Activated naive CD8-positive, alpha-beta T cell treated with anti-CD3 and anti-CD28 coated beads, Interleukin-2, amount 50 U/mL, for 24 hours (primary cell): ENCODE data around the gene ADAP1.
"Not testable (repeated sequence)": the region's sequence is repeated elsewhere in the genome, so short reads cannot be mapped to it uniquely, and the experiment has no call there.

ENCODE experiments used
- ATAC-seq: fragments of 150-1000 bp; cut with Tn5 transposase; one replicate; pipeline ENCODE4 v1.10.0; 2021
- DNase-seq: peaks from one replicate; pipeline ENCODE4 v3.0.0; 2021
- H3K27ac Mint-ChIP-seq: one replicate; pipeline ENCODE4 v1.8.0; 2021; ENCODE audit warnings: mild to moderate bottlenecking, mixed read lengths
- H3K27me3 Mint-ChIP-seq: one replicate; pipeline ENCODE4 v1.8.0; 2021; ENCODE audit warnings: mixed read lengths
- H3K36me3 Mint-ChIP-seq: one replicate; pipeline ENCODE4 v1.8.0; 2021; ENCODE audit warnings: low read depth, mixed read lengths
- H3K4me1 Mint-ChIP-seq: one replicate; pipeline ENCODE4 v1.8.0; 2021; ENCODE audit warnings: mixed read lengths
- H3K4me3 Mint-ChIP-seq: one replicate; pipeline ENCODE4 v1.8.0; 2021; ENCODE audit warnings: mild to moderate bottlenecking, moderate library complexity, mixed read lengths
- H3K9me3 Mint-ChIP-seq: one replicate; pipeline ENCODE4 v1.8.0; 2021; ENCODE audit warnings: mixed read lengths

ADAP1 gene

DNA sequence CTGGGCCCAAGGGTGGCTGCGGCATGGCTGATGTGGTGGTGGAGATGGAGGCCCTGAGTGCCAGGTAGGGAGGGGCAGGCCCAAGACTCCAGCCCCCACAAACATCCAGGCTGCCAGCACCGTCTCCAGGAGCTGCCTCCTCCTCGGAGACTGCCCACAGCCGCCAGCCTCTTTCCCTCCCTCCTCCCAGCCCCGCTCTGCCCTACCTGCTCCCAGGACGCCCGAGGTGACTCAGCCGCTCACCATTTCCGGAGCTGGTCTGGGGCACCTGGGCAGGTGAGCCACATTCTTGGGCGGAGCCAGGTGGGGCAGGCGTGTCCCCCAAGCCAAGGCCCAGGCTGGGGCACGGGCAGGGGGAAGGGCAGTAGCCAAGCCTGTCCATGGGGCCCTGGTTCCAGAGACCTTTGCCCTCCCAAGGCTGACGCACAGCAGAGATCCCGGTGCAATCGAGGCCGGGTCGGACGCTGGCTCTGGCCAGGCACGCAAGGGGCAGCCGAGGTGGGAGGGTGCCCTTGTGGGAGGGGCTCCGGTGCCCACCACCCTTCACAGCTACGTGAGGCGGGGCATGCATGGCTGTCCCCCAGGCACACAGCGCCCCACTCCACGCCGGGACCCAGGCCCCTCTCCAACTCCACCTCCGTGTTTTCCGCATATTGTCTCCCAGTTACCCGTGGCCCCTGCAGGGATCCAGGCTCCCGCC, 8.8 kb downstream of the ADAP1 start:
- Mint-ChIP-seq H3K27ac (no peak overlapping the region), H3K27me3 (no peaks in the 10 kb centered on the region), H3K4me3 (no peak overlapping the region), H3K4me1 (peaks cover 27% of the 10 kb centered on the region), H3K36me3 (peaks cover 20% of the 10 kb centered on the region), H3K9me3 (peaks cover 11% of the 10 kb centered on the region)
- ATAC-seq = no peak
- DNase-seq = no peak

DNA sequence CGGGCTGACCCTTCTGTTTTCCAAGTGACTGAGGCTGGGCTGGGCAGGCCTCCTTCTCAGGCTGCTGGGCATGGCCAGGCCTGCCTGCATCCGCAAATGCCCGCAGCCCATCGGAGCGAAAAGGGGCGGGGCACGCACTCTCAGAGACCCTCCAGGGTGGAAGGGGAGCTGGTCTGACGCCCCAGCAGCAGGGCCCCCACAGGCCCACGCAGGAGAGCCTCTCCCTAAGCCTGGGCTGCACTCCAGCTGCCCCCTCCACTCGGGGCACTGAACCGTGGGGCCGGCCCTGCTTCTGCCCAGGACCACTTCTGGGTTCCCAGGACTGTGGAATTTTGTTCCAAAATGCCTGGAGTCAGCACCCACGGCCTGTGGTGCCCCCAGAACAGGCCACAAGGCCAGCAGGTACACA, 9.3 kb downstream of the ADAP1 start:
- DNase-seq = no peak
- H3K9me3 Mint-ChIP-seq = peaks cover 16% of the 10 kb centered on the region
- H3K27me3 Mint-ChIP-seq = no peaks in the 10 kb centered on the region
- no peak for ATAC-seq
- H3K36me3 Mint-ChIP-seq = peaks cover 22% of the 10 kb centered on the region
- no peak overlapping the region for H3K27ac Mint-ChIP-seq
- H3K4me3 Mint-ChIP-seq = no peak overlapping the region
- peaks cover 27% of the 10 kb centered on the region for H3K4me1 Mint-ChIP-seq

- ATAC-seq (no peak), DNase-seq (no peak)
- Mint-ChIP-seq H3K27ac (no peak overlapping the region), H3K36me3 (peaks cover 23% of the 10 kb centered on the region), H3K27me3 (no peaks in the 10 kb centered on the region), H3K4me3 (no peak overlapping the region), H3K4me1 (peaks cover 27% of the 10 kb centered on the region), H3K9me3 (peaks cover 20% of the 10 kb centered on the region)
These were observed 9.7 kb downstream of the ADAP1 start for GRCh38 chr7:944744-945143.

DNA sequence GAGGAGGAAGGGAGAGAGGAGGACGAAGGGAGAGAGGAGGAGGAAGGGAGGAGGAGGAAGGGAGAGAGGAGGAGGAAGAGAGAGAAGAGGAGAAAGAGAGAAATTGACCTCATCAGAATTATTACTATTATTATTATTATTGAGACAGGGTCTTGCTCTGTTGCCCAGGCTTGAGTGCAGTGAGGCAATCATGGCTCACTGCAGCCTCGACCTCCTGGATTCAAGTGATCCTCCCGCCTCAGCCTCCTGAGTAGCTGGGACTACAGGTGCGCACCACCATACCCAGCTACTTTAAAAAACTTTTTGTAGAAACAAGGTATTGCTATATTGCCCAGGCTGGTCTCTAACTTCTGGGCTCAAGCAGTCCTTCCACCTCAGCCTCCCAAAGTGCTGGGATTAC, 10.7 kb downstream of the ADAP1 start:
- not testable (repeated sequence) for ATAC-seq, DNase-seq, H3K27ac Mint-ChIP-seq, H3K27me3 Mint-ChIP-seq, H3K4me3 Mint-ChIP-seq
- Mint-ChIP-seq H3K9me3 (peaks cover 21% of the 10 kb centered on the region), H3K36me3 (peaks cover 20% of the 10 kb centered on the region), H3K4me1 (peaks cover 31% of the 10 kb centered on the region)

- Mint-ChIP-seq H3K27ac (peak overlapping the region; percentile 92), H3K9me3 (peaks cover 21% of the 10 kb centered on the region), H3K4me3 (peak overlapping the region; percentile 56), H3K4me1 (peaks cover 48% of the 10 kb centered on the region), H3K36me3 (peaks cover 33% of the 10 kb centered on the region), H3K27me3 (no peaks in the 10 kb centered on the region)
- no peak for DNase-seq
- ATAC-seq = peak; percentile 41
These were observed 13.7 kb downstream of the ADAP1 start for GRCh38 chr7:940599-941408.

- Mint-ChIP-seq H3K4me1 (peaks cover 49% of the 10 kb centered on the region), H3K36me3 (peaks cover 33% of the 10 kb centered on the region), H3K27me3 (no peaks in the 10 kb centered on the region), H3K4me3 (peak overlapping the region; percentile 11), H3K9me3 (peaks cover 21% of the 10 kb centered on the region), H3K27ac (peak overlapping the region; percentile 92)
- DNase-seq (no peak), ATAC-seq (no peak)
These were observed 14.6 kb downstream of the ADAP1 start for GRCh38 chr7:939843-940242.

- Mint-ChIP-seq H3K9me3 (peaks cover 21% of the 10 kb centered on the region), H3K27ac (peak overlapping the region; percentile 31), H3K4me1 (peaks cover 49% of the 10 kb centered on the region), H3K4me3 (no peak overlapping the region), H3K36me3 (peaks cover 33% of the 10 kb centered on the region), H3K27me3 (no peaks in the 10 kb centered on the region)
- no peak for DNase-seq
- ATAC-seq = no peak
These were observed 15.8 kb downstream of the ADAP1 start for GRCh38 chr7:938546-939185.

GRCh38 chr7:937856-938484, 16.5 kb downstream of the ADAP1 start:
- ATAC-seq (no peak), DNase-seq (no peak)
- Mint-ChIP-seq H3K27ac (peak overlapping the region; percentile 27), H3K4me1 (peaks cover 49% of the 10 kb centered on the region), H3K27me3 (no peaks in the 10 kb centered on the region), H3K4me3 (peak overlapping the region; percentile 6), H3K36me3 (peaks cover 33% of the 10 kb centered on the region), H3K9me3 (peaks cover 21% of the 10 kb centered on the region)

DNA sequence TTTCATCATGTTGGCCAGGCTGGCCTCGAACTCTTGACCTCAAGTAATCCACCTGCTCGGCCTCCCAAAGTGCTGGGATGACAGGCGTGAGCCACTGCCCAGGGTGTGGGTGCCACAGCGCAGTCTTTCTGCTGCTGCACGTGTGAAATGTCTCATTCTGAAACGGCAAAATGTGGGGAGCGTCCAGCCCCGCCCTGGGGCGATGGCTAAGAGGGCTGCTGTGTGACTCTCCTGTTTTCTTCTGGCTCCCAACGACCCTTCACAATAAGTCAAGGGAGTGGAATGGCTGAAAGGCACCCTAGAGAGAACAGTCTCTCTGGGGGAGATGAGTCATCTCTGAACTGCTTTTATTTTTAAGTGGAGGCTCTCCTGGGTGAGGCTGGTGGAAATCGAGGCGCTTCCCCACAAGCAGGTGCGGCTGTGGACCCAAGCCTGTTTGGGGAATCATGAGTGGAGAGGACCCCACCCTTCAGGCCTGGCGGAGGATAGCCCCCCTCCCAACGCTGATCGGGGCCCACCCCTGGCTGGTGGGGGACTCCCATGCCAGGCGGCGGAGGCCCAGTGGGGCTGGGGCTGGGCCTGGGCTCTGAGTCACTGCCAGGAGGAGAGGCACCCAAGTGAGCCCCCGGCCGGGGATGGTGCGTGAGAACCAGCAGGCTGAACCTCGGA, 18.0 kb downstream of the ADAP1 start:
- ATAC-seq (peak; percentile 88), DNase-seq (peak; percentile 67)
- Mint-ChIP-seq H3K27me3 (no peaks in the 10 kb centered on the region), H3K27ac (peak overlapping the region; percentile 92), H3K4me1 (peaks cover 43% of the 10 kb centered on the region), H3K36me3 (peaks cover 28% of the 10 kb centered on the region), H3K9me3 (peaks cover 17% of the 10 kb centered on the region), H3K4me3 (peak overlapping the region; percentile 49)

DNA sequence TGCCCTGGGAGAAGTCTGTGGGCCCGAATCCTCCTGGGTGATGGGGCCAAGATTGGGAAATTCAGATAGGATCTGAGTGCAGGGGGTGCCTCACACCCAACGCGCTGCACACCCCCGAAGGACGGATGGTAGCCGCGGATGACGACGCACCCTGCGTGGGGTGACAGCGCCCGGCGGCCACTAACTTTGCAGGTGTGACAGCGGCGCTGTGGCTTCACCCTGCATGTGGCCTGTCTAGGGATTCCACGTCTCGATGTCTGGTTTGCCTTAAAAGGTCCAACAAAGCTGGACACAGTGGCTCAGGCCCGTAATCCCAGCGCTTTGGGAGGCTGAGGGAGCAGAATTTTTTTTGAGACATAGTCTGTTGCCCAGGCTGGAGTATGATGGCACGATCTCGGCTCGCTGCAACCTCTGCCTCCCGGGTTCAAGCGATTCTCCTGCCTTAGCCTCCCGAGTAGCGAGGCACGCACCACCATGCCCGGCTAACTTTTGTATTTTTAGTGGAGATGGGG, 18.6 kb downstream of the ADAP1 start:
- Mint-ChIP-seq H3K9me3 (peaks cover 11% of the 10 kb centered on the region), H3K36me3 (peaks cover 26% of the 10 kb centered on the region), H3K4me1 (peaks cover 41% of the 10 kb centered on the region), H3K27ac (peak overlapping the region; percentile 92), H3K4me3 (peak overlapping the region; percentile 49), H3K27me3 (no peaks in the 10 kb centered on the region)
- no peak for ATAC-seq
- DNase-seq = no peak

GRCh38 chr7:935164-935873, 19.2 kb downstream of the ADAP1 start:
- no peak overlapping the region for H3K4me3 Mint-ChIP-seq
- no peak for DNase-seq
- H3K9me3 Mint-ChIP-seq = peaks cover 7% of the 10 kb centered on the region
- H3K27me3 Mint-ChIP-seq = no peaks in the 10 kb centered on the region
- ATAC-seq = no peak
- no peak overlapping the region for H3K27ac Mint-ChIP-seq
- peaks cover 40% of the 10 kb centered on the region for H3K4me1 Mint-ChIP-seq
- peaks cover 20% of the 10 kb centered on the region for H3K36me3 Mint-ChIP-seq

DNA sequence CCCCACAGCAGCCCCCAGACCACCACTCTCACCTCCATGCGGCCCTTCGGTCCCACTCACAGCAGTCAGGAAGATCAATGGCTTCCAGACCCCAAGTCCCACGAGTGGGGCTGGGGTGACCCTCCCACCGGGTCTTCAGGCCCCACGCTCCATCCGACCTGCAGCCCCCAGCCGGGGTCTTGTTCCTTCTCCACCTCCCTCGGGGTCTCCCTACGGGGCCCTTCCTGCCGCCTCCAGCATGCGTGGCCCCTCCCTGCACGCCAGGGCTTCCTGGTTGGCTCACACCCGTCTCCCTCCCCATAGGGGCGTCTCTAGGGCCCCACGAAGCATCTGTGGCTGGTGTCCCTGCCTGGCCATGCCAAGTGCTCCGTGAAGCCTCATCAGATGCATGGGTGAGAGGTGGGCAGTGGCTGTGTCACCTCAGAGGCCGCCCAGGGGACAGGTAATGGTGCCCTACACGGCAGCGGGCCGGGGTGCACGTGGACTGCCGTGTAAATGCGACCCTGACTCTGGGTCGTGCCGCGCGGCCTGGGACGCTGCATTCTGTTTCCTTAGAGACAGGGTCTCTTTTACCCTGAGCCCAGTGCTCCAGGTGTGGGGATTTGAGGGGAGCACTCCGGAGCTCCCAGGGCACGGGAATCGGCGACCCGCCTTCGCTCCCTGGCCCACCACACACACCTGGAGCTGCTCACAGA, 19.9 kb downstream of the ADAP1 start:
- ATAC-seq (no peak), DNase-seq (no peak)
- no peaks in the 10 kb centered on the region for H3K9me3 Mint-ChIP-seq
- peaks cover 39% of the 10 kb centered on the region for H3K4me1 Mint-ChIP-seq
- H3K27me3 Mint-ChIP-seq = no peaks in the 10 kb centered on the region
- peaks cover 19% of the 10 kb centered on the region for H3K36me3 Mint-ChIP-seq
- H3K4me3 Mint-ChIP-seq = no peak overlapping the region
- H3K27ac Mint-ChIP-seq = no peak overlapping the region

DNA sequence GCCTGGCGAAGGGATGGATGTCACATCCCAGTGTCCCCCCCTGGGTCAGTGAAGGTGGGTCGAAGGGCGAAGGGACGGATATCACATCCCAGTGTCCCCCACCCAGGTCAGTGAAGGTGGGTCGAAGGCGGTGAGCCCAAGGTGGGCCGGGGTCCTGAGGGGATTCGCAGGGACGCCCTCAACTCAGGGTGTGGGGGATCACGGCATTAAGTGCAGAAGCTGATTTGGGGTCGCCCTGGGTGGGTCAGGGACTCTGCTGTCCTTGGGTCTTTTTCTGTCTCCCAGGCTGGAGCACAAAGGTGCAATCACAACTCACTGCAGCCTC, 21.9 kb downstream of the ADAP1 start:
- Mint-ChIP-seq H3K4me3 (no peak overlapping the region), H3K36me3 (peaks cover 21% of the 10 kb centered on the region), H3K4me1 (peaks cover 45% of the 10 kb centered on the region), H3K27ac (no peak overlapping the region), H3K9me3 (no peaks in the 10 kb centered on the region), H3K27me3 (no peaks in the 10 kb centered on the region)
- DNase-seq = no peak
- no peak for ATAC-seq
